Pulmonary artery endothelial cell (primary cell): Measurements from ENCODE around the gene PARD6B. TPM values are rescaled to one million over a fixed set of nuclear protein-coding genes. Genes with fewer than 3 reads are reported as not detected.
"Not testable (repeated sequence)": the region's sequence is repeated elsewhere in the genome, so short reads cannot be mapped to it uniquely, and the experiment has no call there.

Experiments used
- DNase-seq: peaks from one replicate; pipeline ENCODE4 v3.0.0-alpha.2; 2011; ENCODE audit warnings: low read depth, low spot score
- total RNA-seq: library from RNA; depleted of rRNA; stranded (reverse); fragments of >200 nt; gene quantifications from 2 replicates; pipeline ENCODE4 v1.2.3, GENCODE V29; 2014

PARD6B gene
- total RNA-seq = 0.13 and 0.14 TPM in 2 replicates

- DNase-seq = peak; percentile 26
Measured at GRCh38 chr20:50731055-50731929, at the start of gene PARD6B. PARD6B (plus strand) TSS chr20:50731580; CDS start chr20:50731787, 207 bp downstream.

GRCh38 chr20:50682065-50682464 lies 49.3 kb upstream of the PARD6B start:
- DNase-seq = no peak

- no peak for DNase-seq
Measured at GRCh38 chr20:50682947-50683530, 48.3 kb upstream of the PARD6B start.

GRCh38 chr20:50683570-50683969 lies 47.8 kb upstream of the PARD6B start:
- no peak for DNase-seq

GRCh38 chr20:50686821-50687220 lies 44.6 kb upstream of the PARD6B start:
- no peak for DNase-seq

- DNase-seq = no peak
Measured at GRCh38 chr20:50688256-50688975, 43.0 kb upstream of the PARD6B start.

- DNase-seq = no peak
Measured at GRCh38 chr20:50689864-50690649, 41.3 kb upstream of the PARD6B start.

- DNase-seq = no peak
Measured at GRCh38 chr20:50690650-50691572, 40.5 kb upstream of the PARD6B start, which contains the start of gene RIPOR3. RIPOR3 (minus strand) TSS chr20:50691542; CDS start chr20:50691128, 414 bp downstream.

- no peak for DNase-seq
Measured at GRCh38 chr20:50691573-50692551, 39.5 kb upstream of the PARD6B start.

GRCh38 chr20:50692552-50692933 lies 38.8 kb upstream of the PARD6B start:
- no peak for DNase-seq

- DNase-seq = no peak
Measured at GRCh38 chr20:50693001-50693400, 38.4 kb upstream of the PARD6B start.

GRCh38 chr20:50694379-50695134 lies 36.8 kb upstream of the PARD6B start:
- DNase-seq = no peak

- DNase-seq = no peak
Measured at GRCh38 chr20:50695135-50695872, 36.1 kb upstream of the PARD6B start.

- DNase-seq = not testable (repeated sequence)
Measured at GRCh38 chr20:50698255-50698654, 33.1 kb upstream of the PARD6B start.

GRCh38 chr20:50699688-50700087 lies 31.7 kb upstream of the PARD6B start:
- no peak for DNase-seq

- no peak for DNase-seq
Measured at GRCh38 chr20:50701041-50701963, 30.1 kb upstream of the PARD6B start.
